Kidney (tissue), 14 donors: ENCODE results near the gene MAN1A2. TPM values are rescaled to one million over a fixed set of nuclear protein-coding genes. Genes with fewer than 3 reads are reported as not detected.

Experiments
- DNase-seq, 5 donors: peaks; one replicate each; pipeline ENCODE4 v3.0.0-alpha.2; 2013 to 2020
- FAIRE-seq: peaks from 2 replicates; lab custom pipeline; 2012; peaks lifted over from hg19 to GRCh38; lab: Jason Lieb, UNC
- H3K27ac ChIP-seq, 2 donors: one replicate each; pipeline ENCODE4 v1.7.0; 2013; ENCODE audit warnings: low read depth in 2 of 2, low read length in 2 of 2, inconsistent platforms in 1 of 2
- H3K27me3 ChIP-seq: one replicate; pipeline ENCODE4 v1.7.1; 2013; ENCODE audit warnings: low read length, inconsistent platforms; ENCODE audit not compliant: control insufficient read depth, insufficient read depth
- H3K36me3 ChIP-seq, 3 donors: one replicate each; pipeline versions ENCODE4 v1.7.0 to v1.7.1; 2013; ENCODE audit warnings: low read length in 3 of 3, control low read depth in 1 of 3, inconsistent platforms in 1 of 3; ENCODE audit not compliant: insufficient read depth in 3 of 3, control insufficient read depth in 2 of 3
- H3K4me1 ChIP-seq, 3 donors: one replicate each; pipeline versions ENCODE4 v1.7.0 to v1.7.1; 2013; ENCODE audit warnings: low read length in 3 of 3, inconsistent platforms in 1 of 3, low read depth in 1 of 3; ENCODE audit not compliant: control insufficient read depth in 2 of 3, insufficient read depth in 2 of 3
- H3K4me3 ChIP-seq, 3 donors: one replicate each; pipeline versions ENCODE4 v1.7.0 to v1.8.1; 2013; ENCODE audit warnings: low read length in 3 of 3, control low read depth in 1 of 3, inconsistent platforms in 1 of 3
- H3K9ac ChIP-seq, 3 donors: one replicate each; pipeline versions ENCODE4 v1.7.0 to v1.7.1; 2013; ENCODE audit warnings: low read length in 3 of 3, control low read depth in 1 of 3, inconsistent platforms in 1 of 3
- H3K9me3 ChIP-seq, 3 donors: one replicate each; pipeline versions ENCODE4 v1.7.0 to v1.7.1; 2013; ENCODE audit warnings: low read length in 3 of 3, control low read depth in 1 of 3, inconsistent platforms in 1 of 3; ENCODE audit not compliant: control insufficient read depth in 2 of 3, insufficient read depth in 1 of 3
- intact Hi-C: fragments of 100-400 bp; cut with DNase I; formaldehyde crosslinking; loops from one replicate; pipeline ENCODE4 v1.11.1; 2022
- polyA plus RNA-seq: library from polyadenylated mRNA; stranded (reverse); fragments of 350-450 nt; fragmentation: Illumina TruSeq; extraction: RNeasy Lipid Tissue Mini Kit (QIAGEN cat#74804); gene quantifications from one replicate; pipeline ENCODE4 v1.2.3, GENCODE V29; 2014; ENCODE audit warnings: low read depth, low replicate concordance; ENCODE audit not compliant: insufficient read depth
- total RNA-seq: library from RNA; stranded (reverse); fragmentation: NEBNext Ultra II Directional; extraction: Animal tissue kit (Norgen Biotek cat#: 25700); gene quantifications from one replicate; pipeline ENCODE4 v1.2.1, GENCODE V29; 2021
- TF ChIP-seq, protein P1 (sequence below): IDR thresholded peaks from 3 replicates; pipeline ENCODE4 v1.5.1; 2012; ENCODE audit warnings: mild to moderate bottlenecking, moderate library complexity, borderline replicate concordance; ENCODE audit not compliant: insufficient read depth; ENCODE audit errors: extremely low read depth
- donor health status: control.
- donor health status: control.
- donor health status: control.
- donor health status: control.
- donor health status: control.
- donor health status: DM: yes; HTN: yes; CAD: no.
- donor health status: Normal renal cell carcinoma (clear cell type).

Gene MAN1A2
- total and polyA plus RNA-seq, 2 donors from 2014 or later: 8.0 to 54.4 TPM

DNA sequence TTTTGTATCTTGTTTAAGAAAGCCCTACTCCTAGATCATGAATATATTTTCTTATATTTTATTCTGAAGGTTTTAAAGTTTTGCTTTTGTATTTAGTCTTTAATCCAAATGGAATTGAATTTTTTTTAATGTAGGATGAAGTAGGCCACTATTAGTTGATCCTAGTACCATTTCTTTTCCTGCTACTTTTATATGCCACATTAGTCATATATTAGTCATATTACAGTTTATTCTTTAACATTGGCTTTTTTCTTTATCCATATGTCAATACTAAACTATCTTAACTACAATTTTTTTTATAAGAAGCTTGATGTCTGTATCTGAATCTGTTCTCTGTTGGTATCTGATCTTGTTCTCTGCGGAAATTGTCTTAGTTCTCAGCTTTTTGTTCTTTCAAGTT is 48.8 kb downstream of the MAN1A2 start:
- TF ChIP-seq, protein P1, sequence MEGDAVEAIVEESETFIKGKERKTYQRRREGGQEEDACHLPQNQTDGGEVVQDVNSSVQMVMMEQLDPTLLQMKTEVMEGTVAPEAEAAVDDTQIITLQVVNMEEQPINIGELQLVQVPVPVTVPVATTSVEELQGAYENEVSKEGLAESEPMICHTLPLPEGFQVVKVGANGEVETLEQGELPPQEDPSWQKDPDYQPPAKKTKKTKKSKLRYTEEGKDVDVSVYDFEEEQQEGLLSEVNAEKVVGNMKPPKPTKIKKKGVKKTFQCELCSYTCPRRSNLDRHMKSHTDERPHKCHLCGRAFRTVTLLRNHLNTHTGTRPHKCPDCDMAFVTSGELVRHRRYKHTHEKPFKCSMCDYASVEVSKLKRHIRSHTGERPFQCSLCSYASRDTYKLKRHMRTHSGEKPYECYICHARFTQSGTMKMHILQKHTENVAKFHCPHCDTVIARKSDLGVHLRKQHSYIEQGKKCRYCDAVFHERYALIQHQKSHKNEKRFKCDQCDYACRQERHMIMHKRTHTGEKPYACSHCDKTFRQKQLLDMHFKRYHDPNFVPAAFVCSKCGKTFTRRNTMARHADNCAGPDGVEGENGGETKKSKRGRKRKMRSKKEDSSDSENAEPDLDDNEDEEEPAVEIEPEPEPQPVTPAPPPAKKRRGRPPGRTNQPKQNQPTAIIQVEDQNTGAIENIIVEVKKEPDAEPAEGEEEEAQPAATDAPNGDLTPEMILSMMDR: no peak
- intact Hi-C loops: no loop called here
- H3K4me3 ChIP-seq: no peak overlapping the region
- peaks cover 0 to 2% (median 0%) of the 10 kb centered on the region in 3 donors for H3K36me3 ChIP-seq
- FAIRE-seq (no peak), DNase-seq (no peak)
- no peaks in the 10 kb centered on the region for H3K4me1 ChIP-seq
- H3K9me3 ChIP-seq: no peaks in the 10 kb centered on the region
- H3K9ac ChIP-seq: no peak overlapping the region
- H3K27me3 ChIP-seq: no peaks in the 10 kb centered on the region
- H3K27ac ChIP-seq: no peak overlapping the region

DNA sequence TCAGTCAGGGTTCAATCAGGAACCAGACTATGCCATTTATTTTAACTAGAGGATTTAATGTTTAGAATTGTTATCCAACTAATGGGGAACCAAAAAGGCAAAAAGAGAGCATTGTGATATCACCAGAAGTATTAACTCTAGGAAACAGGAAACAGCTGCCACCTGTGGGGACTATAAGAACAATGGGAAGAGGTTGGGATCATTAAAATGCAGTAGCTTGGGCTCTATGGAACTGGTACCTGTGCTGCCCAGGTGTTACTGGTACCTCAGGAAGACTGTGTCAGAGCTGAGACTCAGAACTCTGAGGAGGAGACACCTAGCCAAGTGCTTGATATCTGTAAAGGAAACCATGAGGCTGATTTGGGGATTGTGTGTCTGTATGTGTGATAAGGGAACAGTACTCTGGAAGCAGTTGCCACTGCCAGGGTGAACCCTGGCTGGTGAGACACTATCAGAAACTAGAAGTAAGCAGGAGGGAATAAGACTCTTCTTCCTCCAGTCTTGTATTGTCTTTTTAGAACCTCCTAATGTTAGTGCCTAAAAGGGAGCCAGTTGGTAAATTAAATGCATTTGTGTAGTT is 49.4 kb downstream of the MAN1A2 start:
- H3K4me1 ChIP-seq: no peaks in the 10 kb centered on the region
- no peak overlapping the region for H3K4me3 ChIP-seq
- no peaks in the 10 kb centered on the region for H3K9me3 ChIP-seq
- FAIRE-seq (no peak), DNase-seq (no peak)
- no peak overlapping the region for H3K9ac ChIP-seq
- intact Hi-C loops: no loop called here
- H3K36me3 ChIP-seq: peaks cover 0 to 2% (median 0%) of the 10 kb centered on the region in 3 donors
- H3K27ac ChIP-seq: no peak overlapping the region
- no peaks in the 10 kb centered on the region for H3K27me3 ChIP-seq
- TF ChIP-seq, protein P1: no peak

DNA sequence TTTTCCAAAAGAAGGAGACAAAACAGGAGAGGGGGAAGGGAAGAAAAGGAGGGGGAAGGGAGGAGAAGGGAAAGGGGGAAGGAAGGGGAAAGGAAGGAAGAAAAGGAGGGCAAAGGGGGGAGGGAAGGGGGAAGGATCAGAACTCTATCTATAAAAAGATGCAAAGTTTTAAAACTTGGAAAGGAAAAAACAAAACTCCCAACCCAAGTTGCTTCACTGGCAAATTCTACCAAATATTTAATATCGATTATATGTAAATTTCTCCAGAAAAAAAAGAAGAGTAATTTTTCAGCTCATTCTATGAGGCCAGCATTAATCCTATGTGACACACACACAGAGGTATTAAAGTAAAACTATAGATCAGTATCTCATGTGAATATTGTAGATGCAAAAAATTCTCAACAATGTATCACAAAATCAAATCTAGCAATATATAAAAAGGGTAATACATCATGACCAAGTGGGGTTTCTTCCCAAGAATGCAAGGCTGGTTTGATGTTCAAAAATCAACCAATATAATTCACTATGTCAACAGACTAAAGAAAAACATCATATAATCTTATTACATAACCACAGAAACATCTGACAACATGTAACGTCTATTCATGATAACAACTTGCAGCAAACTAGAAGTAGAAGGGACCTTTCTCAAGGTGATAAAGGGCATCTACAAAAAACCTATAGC is 57.9 kb downstream of the MAN1A2 start:
- Histone ChIP-seq H3K27ac (no peak overlapping the region), H3K9ac (no peak overlapping the region), H3K9me3 (peaks cover 0 to 17% (median 0%) of the 10 kb centered on the region in 3 donors), H3K36me3 (peaks cover 0 to 5% (median 0%) of the 10 kb centered on the region in 3 donors), H3K4me1 (no peaks in the 10 kb centered on the region), H3K27me3 (no peaks in the 10 kb centered on the region), H3K4me3 (no peak overlapping the region)
- FAIRE-seq (no peak), DNase-seq (no peak)
- intact Hi-C loops: no loop called here
- TF ChIP-seq, protein P1: no peak
